ENCODE results near the gene PRLR.
"Not testable (repeated sequence)": the region's sequence is repeated elsewhere in the genome, so short reads cannot be mapped to it uniquely, and the experiment has no call there.

PRLR gene

DNA sequence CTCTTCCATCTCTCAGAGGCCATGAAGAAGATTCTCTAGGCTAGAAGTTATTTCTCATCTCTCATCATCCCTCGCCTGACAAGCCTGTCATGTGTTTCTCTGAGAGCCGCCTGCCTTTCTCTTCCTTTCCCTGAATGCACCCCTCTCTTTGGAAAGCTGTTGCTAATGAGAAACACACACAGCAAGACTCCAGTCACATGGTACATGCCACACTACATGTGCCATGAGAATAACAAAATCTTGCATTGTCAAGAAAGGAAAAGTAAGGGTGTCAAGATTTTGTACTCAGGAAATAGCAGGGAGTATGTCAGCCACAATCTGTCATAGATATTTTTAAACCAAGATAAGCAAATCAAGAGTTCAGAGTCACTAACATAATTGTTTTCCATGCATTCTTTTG lies 191.4 kb downstream of the PRLR start:
- H3K4me3 ChIP-seq (ENCODE audit: low read length): no peak overlapping the region
- DNase-seq (ENCODE audit: low read depth): no peak
- TF ChIP-seq, protein P1, sequence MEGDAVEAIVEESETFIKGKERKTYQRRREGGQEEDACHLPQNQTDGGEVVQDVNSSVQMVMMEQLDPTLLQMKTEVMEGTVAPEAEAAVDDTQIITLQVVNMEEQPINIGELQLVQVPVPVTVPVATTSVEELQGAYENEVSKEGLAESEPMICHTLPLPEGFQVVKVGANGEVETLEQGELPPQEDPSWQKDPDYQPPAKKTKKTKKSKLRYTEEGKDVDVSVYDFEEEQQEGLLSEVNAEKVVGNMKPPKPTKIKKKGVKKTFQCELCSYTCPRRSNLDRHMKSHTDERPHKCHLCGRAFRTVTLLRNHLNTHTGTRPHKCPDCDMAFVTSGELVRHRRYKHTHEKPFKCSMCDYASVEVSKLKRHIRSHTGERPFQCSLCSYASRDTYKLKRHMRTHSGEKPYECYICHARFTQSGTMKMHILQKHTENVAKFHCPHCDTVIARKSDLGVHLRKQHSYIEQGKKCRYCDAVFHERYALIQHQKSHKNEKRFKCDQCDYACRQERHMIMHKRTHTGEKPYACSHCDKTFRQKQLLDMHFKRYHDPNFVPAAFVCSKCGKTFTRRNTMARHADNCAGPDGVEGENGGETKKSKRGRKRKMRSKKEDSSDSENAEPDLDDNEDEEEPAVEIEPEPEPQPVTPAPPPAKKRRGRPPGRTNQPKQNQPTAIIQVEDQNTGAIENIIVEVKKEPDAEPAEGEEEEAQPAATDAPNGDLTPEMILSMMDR (IDR thresholded peaks at IDR 0.05; ENCODE audit: insufficient read depth, low read depth, low read length, missing control alignments): no peak

DNA sequence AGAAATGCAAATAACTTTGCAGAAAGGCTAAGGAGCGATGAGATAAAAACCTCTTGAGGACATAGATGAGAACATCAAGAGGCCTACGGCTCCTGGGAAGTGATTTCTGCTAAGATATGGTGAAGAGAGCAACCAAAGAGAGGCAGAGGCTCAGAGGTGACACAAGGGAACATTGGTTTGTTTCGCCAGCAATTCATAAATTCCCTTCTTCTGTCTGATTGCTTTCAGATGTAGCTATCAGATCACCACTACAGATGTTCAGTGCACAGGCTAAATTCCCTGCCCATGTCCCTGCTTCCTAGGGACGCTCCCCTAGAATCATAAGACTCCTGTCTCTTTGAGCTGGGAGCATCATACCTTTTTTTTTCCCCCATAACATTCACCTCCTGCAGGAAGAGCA lies 193.8 kb downstream of the PRLR start:
- DNase-seq (ENCODE audit: low read depth): no peak
- TF ChIP-seq, protein P1 (IDR thresholded peaks at IDR 0.05; ENCODE audit: insufficient read depth, low read depth, low read length, missing control alignments): no peak
- no peak overlapping the region for H3K4me3 ChIP-seq (ENCODE audit: low read length)

DNA sequence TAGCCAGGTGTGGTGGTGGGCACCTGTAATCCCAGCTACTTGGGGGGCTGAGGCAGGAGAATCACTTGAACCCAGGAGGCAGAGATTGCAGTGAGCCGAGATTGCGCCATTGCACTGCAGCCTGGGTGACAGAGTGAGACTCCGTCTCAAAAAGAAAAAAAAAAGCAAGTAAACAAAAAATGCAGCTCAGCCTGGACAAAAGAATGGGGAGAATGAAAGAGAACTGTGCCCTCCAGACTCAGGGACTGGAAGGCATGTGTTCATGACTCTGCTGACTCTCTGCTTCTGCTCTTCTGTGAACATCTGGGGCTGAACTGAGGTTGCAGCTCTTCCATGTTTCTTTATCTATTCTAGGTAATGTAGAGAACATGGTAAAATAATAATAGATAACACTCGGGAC lies 194.4 kb downstream of the PRLR start:
- not testable (repeated sequence) for DNase-seq (ENCODE audit: low read depth); H3K4me3 ChIP-seq (ENCODE audit: low read length)

DNA sequence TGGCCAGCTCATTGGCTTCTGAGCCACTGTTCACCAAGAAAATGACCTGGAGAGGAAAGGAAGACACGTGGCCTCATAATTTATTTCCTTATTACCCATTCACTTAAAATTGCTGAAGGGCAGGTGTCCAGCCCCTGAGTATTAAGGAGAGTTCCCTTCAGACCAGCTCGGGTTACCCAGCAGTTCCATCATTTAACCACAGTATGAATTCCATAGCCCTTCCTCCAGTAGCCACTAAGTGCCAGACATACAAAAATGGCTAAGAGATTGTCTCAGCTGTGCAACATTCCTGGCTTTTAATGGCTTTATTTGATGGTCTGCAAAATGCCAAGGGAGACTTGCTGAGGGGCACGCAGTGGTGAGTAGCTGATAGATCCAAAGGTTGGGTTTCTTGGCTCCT lies 195.0 kb downstream of the PRLR start:
- TF ChIP-seq, protein P1 (IDR thresholded peaks at IDR 0.05; ENCODE audit: insufficient read depth, low read depth, low read length, missing control alignments): no peak
- DNase-seq (ENCODE audit: low read depth): no peak
- no peak overlapping the region for H3K4me3 ChIP-seq (ENCODE audit: low read length)

DNA sequence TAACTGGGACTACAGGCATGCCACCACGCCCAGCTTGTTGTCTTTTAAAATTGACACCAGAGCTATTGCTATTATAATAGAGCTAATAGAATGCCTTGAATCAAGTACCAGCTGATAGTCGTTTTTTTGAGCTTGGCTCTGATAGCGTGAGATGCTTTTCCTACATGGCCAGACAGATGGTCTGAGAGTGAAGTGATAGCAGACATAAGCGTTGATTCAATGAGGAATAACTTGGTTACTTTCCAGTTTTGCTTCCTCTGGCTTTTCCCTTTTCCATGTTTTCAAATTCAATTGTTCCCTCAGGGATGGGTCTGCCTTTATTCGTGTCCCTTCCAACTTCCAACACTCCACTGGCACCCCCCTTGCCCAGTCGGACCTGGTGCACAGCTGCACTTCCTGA lies 197.9 kb downstream of the PRLR start:
- no peak overlapping the region for H3K4me3 ChIP-seq (ENCODE audit: low read length)
- no peak for DNase-seq (ENCODE audit: low read depth)
- TF ChIP-seq, protein P1 (IDR thresholded peaks at IDR 0.05; ENCODE audit: insufficient read depth, low read depth, low read length, missing control alignments): no peak

DNA sequence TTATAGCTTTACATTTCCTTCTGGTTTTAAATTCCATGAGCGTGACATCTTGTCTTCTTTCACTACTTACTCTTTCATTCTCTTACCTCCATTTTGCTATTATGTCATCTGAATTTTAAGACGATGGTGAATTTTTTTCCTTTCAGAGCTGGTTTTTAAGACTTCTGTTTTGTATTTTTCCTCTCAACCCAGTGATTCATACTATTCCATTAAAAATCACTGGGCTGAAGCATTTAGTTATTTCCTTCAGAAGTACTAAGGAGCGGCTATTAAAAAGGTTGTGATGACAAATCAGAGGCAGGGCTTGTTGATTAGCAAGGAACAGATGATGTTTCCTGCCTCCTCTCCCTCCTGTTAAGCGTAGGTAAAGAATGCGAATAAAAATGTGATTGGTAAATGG lies 199.0 kb downstream of the PRLR start:
- no peak overlapping the region for H3K4me3 ChIP-seq (ENCODE audit: low read length)
- DNase-seq (ENCODE audit: low read depth): peak; percentile 14
- TF ChIP-seq, protein P1 (IDR thresholded peaks at IDR 0.05; ENCODE audit: insufficient read depth, low read depth, low read length, missing control alignments): no peak

DNA sequence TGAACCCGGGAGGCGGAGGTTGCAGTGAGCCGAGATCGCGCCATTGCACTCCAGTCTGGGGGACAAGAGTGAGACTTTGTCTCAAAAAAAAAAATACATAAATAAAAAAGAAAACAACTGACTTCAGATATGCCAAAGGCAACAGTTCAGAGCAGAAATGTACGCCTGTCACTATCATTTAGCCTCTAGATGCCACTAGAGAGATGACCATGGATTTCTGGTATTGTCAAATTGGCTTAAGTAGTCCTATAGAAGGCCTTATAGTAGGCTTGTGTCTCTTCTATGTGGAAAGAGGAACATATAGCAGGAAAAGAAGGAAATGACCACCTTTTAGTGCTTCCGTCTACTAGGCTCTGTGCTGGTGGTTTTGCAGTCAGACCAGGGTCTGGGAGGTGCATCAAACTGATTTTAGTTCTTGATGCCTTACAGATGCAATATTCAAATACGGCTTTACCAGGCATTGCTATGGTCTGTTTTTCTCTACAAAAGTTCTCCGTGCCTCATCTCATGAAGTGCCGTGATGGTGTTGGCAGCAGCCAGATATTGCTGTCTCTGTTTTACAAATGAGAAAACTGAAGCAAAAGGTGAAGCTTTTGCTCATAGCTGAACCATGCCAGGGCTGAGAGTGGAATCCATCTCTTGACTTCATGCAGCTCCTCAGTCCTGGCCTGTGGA lies 199.7 kb downstream of the PRLR start:
- TF ChIP-seq, protein P1 (IDR thresholded peaks at IDR 0.05; ENCODE audit: insufficient read depth, low read depth, low read length, missing control alignments): no peak
- H3K4me3 ChIP-seq (ENCODE audit: low read length): no peak overlapping the region
- no peak for DNase-seq (ENCODE audit: low read depth)
